Renal pelvis (tissue), 12 donors: ENCODE results near the gene IDS. TPM values are rescaled to one million over a fixed set of nuclear protein-coding genes. Genes with fewer than 3 reads are reported as not detected.
A peak's percentile ranks its signal among the peaks of the same experiment; 100 is the strongest.
"Not testable (repeated sequence)": the region's sequence is repeated elsewhere in the genome, so short reads cannot be mapped to it uniquely, and the experiment has no call there.

Source experiments
- DNase-seq: peaks from one replicate; pipeline ENCODE4 v3.0.0-alpha.2; 2013
- long read RNA-seq, 16 experiments: transcript quantifications; one replicate each; lab custom pipeline, GENCODE V29; 2026
- polyA plus RNA-seq, 3 donors: library from polyadenylated mRNA; unstranded; fragments of 120-200 nt; gene quantifications; one replicate each; pipeline ENCODE4 v1.2.1, GENCODE V29; 2013; ENCODE audit not compliant: insufficient read length in 3 of 3

The IDS gene, protein sequence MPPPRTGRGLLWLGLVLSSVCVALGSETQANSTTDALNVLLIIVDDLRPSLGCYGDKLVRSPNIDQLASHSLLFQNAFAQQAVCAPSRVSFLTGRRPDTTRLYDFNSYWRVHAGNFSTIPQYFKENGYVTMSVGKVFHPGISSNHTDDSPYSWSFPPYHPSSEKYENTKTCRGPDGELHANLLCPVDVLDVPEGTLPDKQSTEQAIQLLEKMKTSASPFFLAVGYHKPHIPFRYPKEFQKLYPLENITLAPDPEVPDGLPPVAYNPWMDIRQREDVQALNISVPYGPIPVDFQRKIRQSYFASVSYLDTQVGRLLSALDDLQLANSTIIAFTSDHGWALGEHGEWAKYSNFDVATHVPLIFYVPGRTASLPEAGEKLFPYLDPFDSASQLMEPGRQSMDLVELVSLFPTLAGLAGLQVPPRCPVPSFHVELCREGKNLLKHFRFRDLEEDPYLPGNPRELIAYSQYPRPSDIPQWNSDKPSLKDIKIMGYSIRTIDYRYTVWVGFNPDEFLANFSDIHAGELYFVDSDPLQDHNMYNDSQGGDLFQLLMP
- 10 to 100 TPM; 25.5 to 40.1 (median 37.8) TPM for polyA plus RNA-seq
- long read RNA-seq, donor 1, full-length matches to known transcripts = 11 of 11 reads
- long read RNA-seq, donor 1, partial matches to known transcripts = 0 of 11 reads
- long read RNA-seq, donor 1, other reads (novel, unspliced or antisense) = 0 of 11 reads
- long read RNA-seq, donor 2, full-length matches to known transcripts = 11 of 11 reads
- long read RNA-seq, donor 2, partial matches to known transcripts = 0 of 11 reads
- long read RNA-seq, donor 2, other reads (novel, unspliced or antisense) = 0 of 11 reads
- long read RNA-seq, donor 3, full-length matches to known transcripts = 11 of 11 reads
- long read RNA-seq, donor 3, partial matches to known transcripts = 0 of 11 reads
- long read RNA-seq, donor 3, other reads (novel, unspliced or antisense) = 0 of 11 reads
- long read RNA-seq, donor 4, full-length matches to known transcripts = 6 of 6 reads
- long read RNA-seq, donor 4, partial matches to known transcripts = 0 of 6 reads
- long read RNA-seq, donor 4, other reads (novel, unspliced or antisense) = 0 of 6 reads
- long read RNA-seq, donor 5, full-length matches to known transcripts = 4 of 4 reads
- long read RNA-seq, donor 5, partial matches to known transcripts = 0 of 4 reads
- long read RNA-seq, donor 5, other reads (novel, unspliced or antisense) = 0 of 4 reads
- long read RNA-seq, donor 6, full-length matches to known transcripts = 6 of 6 reads
- long read RNA-seq, donor 6, partial matches to known transcripts = 0 of 6 reads
- long read RNA-seq, donor 6, other reads (novel, unspliced or antisense) = 0 of 6 reads
- long read RNA-seq, donor 7, full-length matches to known transcripts = 11 of 11 reads
- long read RNA-seq, donor 7, partial matches to known transcripts = 0 of 11 reads
- long read RNA-seq, donor 7, other reads (novel, unspliced or antisense) = 0 of 11 reads
- long read RNA-seq, donor 8, full-length matches to known transcripts = 6 of 6 reads
- long read RNA-seq, donor 8, partial matches to known transcripts = 0 of 6 reads
- long read RNA-seq, donor 8, other reads (novel, unspliced or antisense) = 0 of 6 reads
- long read RNA-seq, donor 9, full-length matches to known transcripts = 10 of 20 reads
- long read RNA-seq, donor 9, partial matches to known transcripts = 10 of 20 reads
- long read RNA-seq, donor 9, other reads (novel, unspliced or antisense) = 0 of 20 reads
- long read RNA-seq, donor 10, full-length matches to known transcripts = 11 of 11 reads
- long read RNA-seq, donor 10, partial matches to known transcripts = 0 of 11 reads
- long read RNA-seq, donor 10, other reads (novel, unspliced or antisense) = 0 of 11 reads
- long read RNA-seq, donor 11, full-length matches to known transcripts = 4 of 4 reads
- long read RNA-seq, donor 11, partial matches to known transcripts = 0 of 4 reads
- long read RNA-seq, donor 11, other reads (novel, unspliced or antisense) = 0 of 4 reads
- long read RNA-seq, donor 12, full-length matches to known transcripts = 15 of 15 reads
- long read RNA-seq, donor 12, partial matches to known transcripts = 0 of 15 reads
- long read RNA-seq, donor 12, other reads (novel, unspliced or antisense) = 0 of 15 reads
- long read RNA-seq, donor 13, full-length matches to known transcripts = 8 of 8 reads
- long read RNA-seq, donor 13, partial matches to known transcripts = 0 of 8 reads
- long read RNA-seq, donor 13, other reads (novel, unspliced or antisense) = 0 of 8 reads
- long read RNA-seq, donor 14, full-length matches to known transcripts = 14 of 14 reads
- long read RNA-seq, donor 14, partial matches to known transcripts = 0 of 14 reads
- long read RNA-seq, donor 14, other reads (novel, unspliced or antisense) = 0 of 14 reads
- long read RNA-seq, donor 15, full-length matches to known transcripts = 12 of 12 reads
- long read RNA-seq, donor 15, partial matches to known transcripts = 0 of 12 reads
- long read RNA-seq, donor 15, other reads (novel, unspliced or antisense) = 0 of 12 reads
- long read RNA-seq, donor 16, full-length matches to known transcripts = 9 of 9 reads
- long read RNA-seq, donor 16, partial matches to known transcripts = 0 of 9 reads
- long read RNA-seq, donor 16, other reads (novel, unspliced or antisense) = 0 of 9 reads

GRCh38 chrX:149504915-149505651 lies at the start of gene IDS:
IDS (minus strand) TSS chrX:149505306; CDS start chrX:149505137, 169 bp downstream.
- DNase-seq = peak; percentile 87

DNA sequence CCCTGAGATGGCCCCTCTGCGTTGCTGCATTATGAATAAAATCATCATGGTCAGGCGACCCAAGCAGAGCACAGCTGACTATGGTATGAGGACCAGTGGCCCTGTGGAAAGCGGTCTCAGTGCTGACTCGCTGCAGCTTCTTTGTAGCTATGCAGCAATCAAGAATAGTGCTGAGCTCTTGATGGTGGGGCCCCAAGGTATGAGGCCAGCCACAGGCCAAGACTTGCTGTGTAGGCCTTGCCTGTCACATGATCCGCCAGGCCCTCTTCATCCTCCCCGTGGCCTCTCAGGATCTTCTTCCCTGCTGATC lies 46.8 kb upstream of the IDS start:
- DNase-seq = not testable (repeated sequence)

GRCh38 chrX:149551245-149551938 lies 46.3 kb upstream of the IDS start:
- not testable (repeated sequence) for DNase-seq

DNA sequence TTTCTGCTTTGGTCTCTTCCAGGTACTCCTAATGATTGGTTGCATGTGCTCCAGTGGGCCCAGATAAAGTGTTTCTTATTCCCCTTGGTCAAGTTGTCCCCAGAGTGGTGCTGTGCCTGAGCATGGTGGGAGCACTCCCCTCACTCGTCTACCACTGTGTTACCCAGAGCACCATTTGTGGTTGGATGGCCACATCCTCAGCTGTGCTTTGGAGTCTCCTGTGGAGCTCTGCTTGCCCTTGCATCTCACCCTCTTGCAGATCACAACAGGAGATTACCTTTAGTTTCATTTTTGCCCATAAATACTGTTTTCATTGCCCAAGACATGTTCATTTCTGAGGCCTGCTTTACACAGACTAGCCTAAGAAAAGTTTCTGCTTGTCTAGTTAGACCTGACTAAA lies 45.3 kb upstream of the IDS start:
- not testable (repeated sequence) for DNase-seq

GRCh38 chrX:149549701-149550100 lies 44.6 kb upstream of the IDS start, which contains the start of gene HSFX3:
HSFX3 (minus strand) TSS chrX:149549924; CDS start chrX:149549852, 72 bp downstream.
- not testable (repeated sequence) for DNase-seq

GRCh38 chrX:149547782-149548181 lies 42.7 kb upstream of the IDS start:
- DNase-seq = not testable (repeated sequence)

DNA sequence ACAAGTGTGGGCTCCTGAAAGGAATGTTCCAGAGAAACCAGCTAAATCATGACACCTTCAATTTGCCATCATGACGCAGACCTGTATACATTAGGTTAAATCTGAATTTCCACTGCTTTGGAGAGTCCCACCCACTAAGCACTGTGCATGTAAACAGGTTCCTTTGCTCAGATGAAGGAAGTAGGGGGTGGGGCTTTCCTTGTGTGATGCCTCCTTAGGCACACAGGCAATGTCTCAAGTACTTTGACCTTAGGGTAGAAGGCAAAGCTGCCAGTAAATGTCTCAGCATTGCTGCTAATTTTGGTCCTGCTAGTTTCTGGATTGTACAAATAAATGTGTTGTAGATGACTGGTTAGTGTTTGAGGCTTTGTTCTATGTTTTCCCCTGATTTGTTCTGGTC lies 41.9 kb upstream of the IDS start:
- DNase-seq = not testable (repeated sequence)

GRCh38 chrX:149545545-149546543 lies 40.7 kb upstream of the IDS start:
- not testable (repeated sequence) for DNase-seq

DNA sequence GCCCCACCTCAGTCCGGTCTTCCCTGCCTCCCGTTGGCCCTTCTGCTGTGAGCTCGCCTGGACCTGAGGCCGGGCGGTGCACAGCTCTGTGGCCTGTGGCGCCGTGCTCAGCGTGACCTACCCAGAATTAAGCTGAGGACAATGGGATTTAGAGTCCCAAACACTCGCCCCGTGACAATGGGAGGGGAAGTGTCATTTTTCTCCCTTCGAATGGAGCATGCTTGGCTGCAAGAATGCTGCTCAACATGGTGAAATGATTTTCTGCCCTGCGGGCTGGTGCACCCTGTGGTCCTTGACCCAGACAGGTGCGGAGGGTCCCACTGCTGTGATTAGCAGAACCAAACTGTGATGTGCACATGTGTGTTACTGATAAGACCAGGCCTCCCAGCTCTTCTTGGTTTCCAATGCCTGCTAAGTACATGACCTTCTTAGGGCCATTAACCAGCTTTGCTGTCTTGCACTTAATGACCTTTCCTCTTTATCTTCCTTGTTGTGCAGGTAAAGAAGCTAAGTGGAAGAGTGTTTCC lies 36.5 kb upstream of the IDS start:
- no peak for DNase-seq

- DNase-seq = peak; percentile 83
Observed at GRCh38 chrX:149540621-149541520, 35.8 kb upstream of the IDS start, which contains the start of gene EOLA1. EOLA1 (plus strand) TSS chrX:149541012; CDS start chrX:149545631, 4,619 bp downstream.

- peak; percentile 88 for DNase-seq
Observed at GRCh38 chrX:149540131-149540620, 35.1 kb upstream of the IDS start.

DNA sequence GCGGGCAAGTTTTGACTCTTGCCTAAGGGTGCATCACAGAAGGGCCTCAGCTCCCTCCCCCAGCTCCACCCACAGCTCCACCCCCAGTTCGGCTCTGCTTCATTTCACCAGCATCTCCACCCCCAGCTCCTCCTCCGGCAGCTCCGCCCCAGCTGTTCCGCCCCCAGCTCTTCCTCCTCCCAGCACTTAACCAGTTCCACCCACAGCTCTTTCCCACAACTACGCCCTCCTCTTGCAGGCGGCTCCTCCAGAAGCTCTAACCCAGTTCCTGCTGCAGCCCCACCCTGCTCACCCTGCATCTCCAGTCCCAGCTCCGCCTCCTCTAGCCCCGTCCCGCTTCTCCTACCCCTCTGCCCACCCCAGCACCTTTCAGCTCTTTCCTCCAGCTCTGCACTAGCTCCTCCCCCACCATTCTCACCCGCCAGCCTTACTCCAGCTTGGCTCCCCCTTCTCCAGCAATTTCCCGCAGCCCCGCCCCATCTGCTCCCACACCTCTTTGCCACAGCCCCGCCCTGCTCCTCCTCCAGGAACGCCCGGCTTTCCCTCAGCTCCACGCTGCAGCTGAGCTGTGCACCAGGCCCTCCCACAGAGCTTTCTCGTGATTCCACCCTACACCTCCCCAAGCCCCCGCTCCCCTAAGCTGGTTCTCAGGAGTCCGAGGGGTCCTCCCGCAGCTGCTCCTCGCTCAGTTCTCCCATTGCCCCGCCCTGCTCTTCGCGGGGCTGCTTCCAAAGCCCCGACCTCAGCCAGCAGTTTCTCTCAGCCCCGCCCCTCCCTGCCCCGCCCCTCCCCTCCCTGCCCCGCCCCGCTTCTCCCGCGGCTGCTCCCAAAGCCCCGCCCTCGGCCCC lies 34.4 kb upstream of the IDS start:
- peak; percentile 88 for DNase-seq

- DNase-seq = not testable (repeated sequence)
Observed at GRCh38 chrX:149537474-149537873, 32.4 kb upstream of the IDS start.
